Muscle of back (tissue), 11 donors: ENCODE results near the gene IL27RA. TPM values are rescaled to one million over a fixed set of nuclear protein-coding genes. Genes with fewer than 3 reads are reported as not detected.
A peak's percentile ranks its signal among the peaks of the same experiment; 100 is the strongest.
"Not testable (repeated sequence)": the region's sequence is repeated elsewhere in the genome, so short reads cannot be mapped to it uniquely, and the experiment has no call there.

Experiments
- DNase-seq, 3 donors: peaks; one replicate each; pipeline versions ENCODE4 v3.0.0 to v3.0.0-alpha.2; 2013
- polyA plus RNA-seq, 10 donors: library from polyadenylated mRNA; unstranded; fragments of 120-200 nt; gene quantifications; one replicate each; pipeline ENCODE4 v1.2.1, GENCODE V29; 2013; ENCODE audit not compliant: insufficient read length in 10 of 10

IL27RA gene
- polyA plus RNA-seq, 10 donors = 1.5 to 6.6 (median 3.2) TPM

DNA sequence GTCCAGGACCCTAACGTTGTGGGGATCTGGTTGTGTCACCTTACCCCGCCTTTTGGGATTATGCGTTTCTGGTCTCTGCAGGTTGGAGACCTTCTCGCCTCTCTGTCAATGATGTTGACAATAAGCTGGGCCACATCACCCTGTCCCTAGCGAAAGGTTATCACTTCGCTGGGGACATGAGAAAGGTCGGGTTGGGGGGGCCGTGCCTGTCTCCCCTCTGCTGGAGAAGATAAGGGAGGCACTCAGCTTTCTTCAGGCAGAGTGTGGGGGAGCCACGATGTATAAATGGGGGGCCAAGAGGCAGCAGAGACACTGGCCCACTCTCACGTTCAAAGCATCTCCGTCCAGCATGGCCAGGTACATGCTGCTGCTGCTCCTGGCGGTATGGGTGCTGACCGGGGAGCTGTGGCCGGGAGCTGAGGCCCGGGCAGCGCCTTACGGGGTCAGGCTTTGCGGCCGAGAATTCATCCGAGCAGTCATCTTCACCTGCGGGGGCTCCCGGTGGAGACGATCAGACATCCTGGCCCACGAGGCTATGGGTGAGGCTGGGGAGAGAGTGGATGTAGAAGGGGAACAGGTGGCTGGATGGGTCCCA lies 3.6 kb upstream of the IL27RA start, which contains the start of gene RLN3:
TSS of gene RLN3 (plus strand) at position 293 of the 595 bp plus-strand sequence. CDS start at position 350, 57 bp downstream.
- DNase-seq = no peak

DNA sequence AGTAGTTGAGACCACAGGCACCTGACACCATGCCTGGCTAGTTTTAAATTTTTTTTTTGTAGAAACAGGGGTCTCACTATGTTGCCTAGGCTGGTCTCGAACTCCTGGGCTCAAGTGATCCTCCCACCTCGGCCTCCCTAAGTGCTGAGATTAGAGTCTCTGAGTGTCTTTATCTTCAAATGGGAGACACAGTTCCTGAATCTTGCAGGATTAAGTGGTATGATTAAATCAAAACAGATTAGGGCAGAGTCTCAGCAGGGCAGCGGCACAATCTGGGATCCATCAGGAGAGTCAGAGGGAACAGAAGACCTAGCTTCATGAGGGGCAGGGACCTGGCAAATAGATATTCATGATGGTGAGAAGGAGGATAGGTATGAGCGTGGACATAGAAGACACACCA lies 2.7 kb upstream of the IL27RA start:
- DNase-seq = no peak

DNA sequence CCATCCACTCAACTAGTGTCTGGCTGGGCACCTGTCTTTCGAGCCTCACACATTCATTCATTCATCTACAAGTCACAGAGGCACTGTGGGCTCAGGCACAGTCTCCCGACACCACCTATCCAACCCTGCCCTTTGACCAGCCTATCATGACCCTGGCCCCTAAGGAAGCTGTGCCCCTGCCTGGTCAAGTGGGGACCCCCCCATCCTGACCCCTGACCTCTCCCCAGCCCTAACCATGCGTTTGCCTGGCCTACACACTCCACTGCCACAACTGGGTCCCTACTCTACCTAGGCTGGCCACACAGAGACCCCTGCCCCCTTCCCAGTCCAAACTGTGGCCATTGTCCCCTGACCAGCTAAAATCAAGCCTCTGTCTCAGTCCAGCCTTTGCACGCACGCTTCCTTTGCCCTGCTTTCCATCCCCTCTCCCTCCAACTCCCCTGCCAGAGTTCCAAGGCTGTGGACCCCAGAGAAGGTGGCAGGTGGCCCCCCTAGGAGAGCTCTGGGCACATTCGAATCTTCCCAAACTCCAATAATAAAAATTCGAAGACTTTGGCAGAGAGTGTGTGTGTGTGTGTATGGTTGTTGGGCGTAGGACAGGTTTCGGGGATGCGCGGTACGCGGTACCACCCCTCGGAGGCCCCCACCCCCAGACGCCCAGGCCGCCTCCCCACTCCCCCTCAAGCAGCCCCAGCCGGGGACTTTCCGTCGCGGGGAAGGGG lies 404 bp upstream of the IL27RA start:
- no peak for DNase-seq

DNA sequence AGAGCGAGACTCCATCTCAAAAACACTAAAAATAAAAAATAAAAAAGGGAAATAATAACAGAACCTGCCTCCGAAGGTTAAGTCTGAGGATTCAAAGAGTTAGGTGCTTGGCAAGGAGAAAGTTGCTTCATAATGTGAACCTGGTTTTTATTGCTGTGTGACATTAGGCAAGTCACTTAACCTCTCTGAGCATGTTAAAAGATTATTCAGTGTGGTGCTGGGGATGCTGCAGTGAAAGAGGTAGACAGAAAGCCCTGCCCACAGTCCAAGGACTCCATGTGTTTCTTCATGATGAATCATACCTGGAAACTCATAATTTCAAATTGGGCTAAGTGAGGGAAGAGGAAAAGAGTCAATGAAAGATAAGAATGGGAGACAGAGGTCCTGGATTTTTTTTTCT lies 2.4 kb downstream of the IL27RA start:
- DNase-seq = no peak

GRCh38 chr19:14035159-14035558 lies 3.6 kb downstream of the IL27RA start:
- DNase-seq = not testable (repeated sequence)

DNA sequence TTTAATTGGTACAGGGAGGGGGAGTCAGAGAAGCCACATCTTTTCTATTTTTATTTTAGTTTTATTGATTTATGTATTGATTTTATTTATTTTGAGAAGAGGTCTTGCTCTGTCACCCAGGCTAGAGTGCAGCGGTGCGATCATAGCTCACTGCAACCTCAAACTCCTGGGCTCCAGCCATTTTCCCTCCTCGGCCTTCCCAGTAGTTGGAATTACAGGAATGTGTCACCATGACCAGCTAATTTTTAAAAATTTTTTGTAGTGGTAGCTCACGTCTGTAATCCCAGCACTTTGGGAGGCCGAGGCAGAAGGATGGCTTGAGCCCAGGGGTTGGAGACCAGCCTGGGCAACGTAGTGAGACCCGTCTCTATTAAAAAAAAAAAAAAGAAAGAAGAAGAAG lies 4.1 kb downstream of the IL27RA start:
- no peak for DNase-seq

GRCh38 chr19:14039181-14039580 lies 7.6 kb downstream of the IL27RA start:
- no peak for DNase-seq

GRCh38 chr19:14042659-14043608 lies 11.4 kb downstream of the IL27RA start:
- DNase-seq = peak; percentile 54 to 89 (median 80)

- not testable (repeated sequence) for DNase-seq
Measured at GRCh38 chr19:14047866-14048265, 16.3 kb downstream of the IL27RA start.

DNA sequence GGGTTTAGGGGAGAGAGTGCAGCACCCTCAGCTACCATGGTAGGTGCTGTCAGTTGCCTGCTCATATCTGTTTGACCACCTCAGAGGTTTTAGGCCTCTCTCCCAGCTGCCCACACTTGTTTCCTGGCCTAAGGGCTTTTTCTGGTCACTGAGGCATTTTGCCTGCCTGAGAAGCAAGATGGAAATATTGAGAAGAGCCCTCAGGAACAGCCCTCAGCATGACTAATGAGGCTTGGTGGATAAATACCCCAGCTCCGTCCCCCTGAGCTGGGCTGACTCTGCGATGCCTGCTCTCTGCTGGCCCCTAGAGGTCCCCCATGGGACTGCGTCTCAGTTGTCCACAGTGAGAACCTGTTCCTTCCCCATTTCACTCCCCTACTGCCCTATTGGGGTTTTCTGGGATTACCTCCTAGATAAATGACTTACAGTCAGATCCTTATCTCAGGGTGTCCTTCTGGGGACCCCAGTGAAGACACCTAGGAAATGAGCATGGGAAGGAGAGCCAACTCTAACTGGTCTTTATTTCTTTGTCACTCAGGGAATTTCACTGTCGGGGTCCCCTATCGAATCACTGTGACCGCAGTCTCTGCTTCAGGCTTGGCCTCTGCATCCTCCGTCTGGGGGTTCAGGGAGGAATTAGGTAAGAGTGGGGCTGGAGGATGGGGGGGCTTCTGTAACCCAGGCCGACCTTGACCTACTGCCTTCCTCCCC lies 17.0 kb downstream of the IL27RA start:
- DNase-seq = peak in 1 of 3 donors; percentile 21

DNA sequence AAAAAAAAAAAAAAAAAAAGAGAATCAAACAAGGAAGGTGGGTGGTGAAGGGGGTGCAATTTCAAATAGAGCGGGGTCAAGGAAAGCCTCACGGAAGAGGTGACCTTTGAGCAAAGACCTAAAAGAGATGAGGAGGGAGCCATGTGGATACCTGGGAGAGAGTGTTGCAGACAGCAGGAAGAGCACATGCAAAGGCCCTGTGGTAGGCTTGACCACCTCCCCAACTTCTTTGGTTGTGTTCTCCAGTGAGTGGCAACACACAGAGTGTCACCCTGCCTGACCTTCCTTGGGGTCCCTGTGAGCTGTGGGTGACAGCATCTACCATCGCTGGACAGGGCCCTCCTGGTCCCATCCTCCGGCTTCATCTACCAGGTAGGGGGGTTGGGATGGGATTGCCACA lies 18.9 kb downstream of the IL27RA start:
- DNase-seq = no peak

DNA sequence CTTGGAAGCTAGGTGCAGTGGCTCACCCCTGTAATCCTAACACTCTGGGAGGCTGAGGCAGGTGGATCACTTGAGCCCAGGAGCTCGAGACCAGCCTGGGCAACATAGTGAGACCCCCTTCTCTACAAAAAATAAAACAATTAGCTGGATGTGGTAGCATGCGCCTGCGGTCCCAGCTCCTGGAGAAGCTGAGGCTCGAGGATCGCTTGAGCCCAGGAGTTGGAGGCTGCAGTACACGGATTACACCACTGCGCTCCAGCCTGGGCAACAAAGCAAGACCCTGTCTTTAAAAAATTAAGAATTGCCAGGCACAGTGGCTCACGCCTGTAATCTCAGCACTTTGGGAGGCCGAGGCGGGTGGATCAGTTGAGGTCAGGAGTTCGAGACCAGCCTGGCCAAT lies 19.4 kb downstream of the IL27RA start:
- DNase-seq = not testable (repeated sequence)

DNA sequence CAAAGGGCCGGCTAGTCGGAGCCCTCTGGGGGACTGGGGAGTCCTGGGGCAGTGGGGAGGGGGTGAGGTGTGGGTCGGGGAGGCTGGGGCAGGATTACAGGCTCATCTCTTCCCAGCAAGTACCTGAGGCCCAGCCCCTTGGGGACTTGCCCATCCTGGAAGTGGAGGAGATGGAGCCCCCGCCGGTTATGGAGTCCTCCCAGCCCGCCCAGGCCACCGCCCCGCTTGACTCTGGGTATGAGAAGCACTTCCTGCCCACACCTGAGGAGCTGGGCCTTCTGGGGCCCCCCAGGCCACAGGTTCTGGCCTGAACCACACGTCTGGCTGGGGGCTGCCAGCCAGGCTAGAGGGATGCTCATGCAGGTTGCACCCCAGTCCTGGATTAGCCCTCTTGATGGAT lies 20.4 kb downstream of the IL27RA start:
- no peak for DNase-seq

- no peak for DNase-seq
Measured at GRCh38 chr19:14052470-14052869, 20.9 kb downstream of the IL27RA start.

DNA sequence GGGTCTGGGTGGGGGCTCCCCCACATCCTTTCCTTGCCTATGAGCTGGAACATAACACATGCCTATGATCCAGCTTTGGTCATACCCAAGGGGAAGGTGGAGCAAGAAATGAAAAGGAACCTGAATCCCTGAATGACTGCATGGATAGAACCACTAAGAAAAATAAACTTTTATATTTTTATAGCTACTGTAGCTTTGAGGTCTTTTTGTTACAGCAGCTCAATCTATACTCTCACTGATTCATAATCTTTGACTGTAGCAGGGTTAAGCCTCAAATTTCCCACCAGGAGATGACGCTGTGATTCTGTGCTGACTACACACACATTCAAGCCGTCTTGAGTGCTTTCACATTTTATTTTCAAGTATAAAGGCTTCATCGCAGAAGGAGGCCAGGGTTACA lies 21.5 kb downstream of the IL27RA start:
- no peak for DNase-seq

DNA sequence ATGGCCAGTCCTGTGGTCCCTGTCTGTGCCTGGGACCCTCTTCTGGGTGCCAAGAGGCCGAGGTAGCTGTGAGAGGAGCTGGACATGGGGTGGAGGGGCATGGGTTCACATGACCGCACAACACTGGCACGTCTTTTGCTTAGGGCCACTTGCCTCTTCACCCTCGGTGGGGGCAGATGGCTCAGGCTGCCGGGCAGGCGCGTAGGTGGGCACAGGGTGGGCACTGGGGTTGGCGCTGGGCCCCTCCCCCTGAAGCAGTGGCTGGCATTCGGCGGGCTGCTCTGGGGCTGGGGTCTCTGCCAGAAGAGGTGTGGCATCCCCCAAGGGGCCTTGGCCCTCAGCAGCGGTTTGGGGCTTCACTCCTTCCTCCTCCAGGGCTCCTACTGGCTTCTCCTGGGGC lies 21.9 kb downstream of the IL27RA start:
- no peak for DNase-seq

DNA sequence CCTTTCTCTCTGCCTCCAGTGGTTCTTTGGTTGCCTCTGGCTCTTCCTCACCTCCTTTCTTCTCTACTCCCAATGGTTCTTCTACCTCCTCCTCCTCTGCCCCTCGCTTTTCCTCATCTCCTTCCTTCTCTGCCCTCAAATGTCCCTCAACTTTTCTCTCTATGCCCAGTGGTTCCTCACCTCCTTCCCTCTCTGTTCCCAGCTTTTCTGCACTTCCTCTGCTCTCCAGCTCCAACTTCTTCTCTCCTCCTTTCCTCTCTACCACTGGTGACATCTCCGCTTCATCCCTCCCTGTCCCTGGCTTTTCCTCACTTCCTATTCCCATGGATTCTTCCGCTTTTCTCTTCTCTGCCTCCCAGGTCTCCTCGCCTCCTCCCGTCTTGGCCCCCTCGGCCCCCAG lies 22.5 kb downstream of the IL27RA start:
- no peak for DNase-seq

GRCh38 chr19:14054721-14055120 lies 23.2 kb downstream of the IL27RA start:
- DNase-seq = no peak

DNA sequence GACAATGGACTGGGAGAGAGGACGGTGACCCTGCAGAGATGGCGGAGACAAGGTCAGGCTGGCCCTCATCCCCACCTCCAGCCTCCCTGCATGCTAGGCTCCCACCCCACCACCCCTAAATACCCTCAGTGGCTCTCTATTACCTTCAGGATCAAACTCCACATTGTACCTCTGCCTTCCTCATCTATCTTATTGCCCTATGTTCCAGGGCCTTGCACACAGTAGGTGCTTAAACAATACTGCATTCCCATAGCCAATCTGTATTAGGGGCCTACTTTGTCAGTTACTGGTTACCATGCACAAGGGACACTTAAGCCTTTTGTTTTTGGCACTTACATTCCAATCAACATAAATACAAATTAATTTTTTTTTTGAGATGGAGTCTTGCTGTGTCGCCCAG lies 23.8 kb downstream of the IL27RA start:
- DNase-seq = no peak

DNA sequence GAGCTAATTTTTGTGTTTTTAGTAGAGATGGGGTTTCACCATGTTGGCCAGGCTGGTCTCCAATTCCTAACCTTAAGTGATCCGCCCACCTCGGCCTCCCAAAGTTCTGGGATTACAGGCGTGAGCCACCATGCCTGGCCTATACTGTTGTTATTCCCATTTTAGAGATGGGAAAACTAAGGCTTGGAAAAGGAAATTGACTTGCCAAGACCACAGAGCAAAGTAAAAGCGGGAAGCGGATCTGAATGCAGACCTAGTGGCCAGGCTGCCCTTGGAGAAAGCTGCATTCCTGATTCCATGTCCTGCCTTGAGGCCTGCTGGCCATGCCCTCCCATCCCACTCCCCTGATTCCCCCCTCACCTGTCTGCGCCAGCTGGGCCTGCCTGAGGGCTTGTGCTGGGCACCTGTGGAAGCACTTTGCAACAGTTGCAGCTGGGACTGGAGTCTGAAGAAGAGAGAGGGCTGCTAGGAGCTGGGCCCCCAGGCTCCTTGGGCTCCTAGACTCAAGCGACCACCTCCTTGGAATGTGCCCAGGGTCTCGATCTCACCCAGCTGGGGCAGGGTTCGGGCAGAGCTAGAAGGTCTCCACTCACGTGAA lies 24.6 kb downstream of the IL27RA start:
- no peak for DNase-seq

- no peak for DNase-seq
Measured at GRCh38 chr19:14056741-14057356, 25.3 kb downstream of the IL27RA start.
